ENCODE measurements around the gene CTR9. TPM values are rescaled to one million over a fixed set of nuclear protein-coding genes. Genes with fewer than 3 reads are reported as not detected.

Gene CTR9
- total and polyA plus RNA-seq, 2 of the 8 experiments (the other 6 are each of a cell fraction or from before 2014, with no cell fraction given), result 6.1 to 37.7 TPM

GRCh38 chr11:10803676-10804075 is 52.6 kb downstream of the CTR9 start:
- ChIA-PET POLR2A (ENCODE audit: partially characterized antibody) (interaction anchor here (0.8 to 28.5 kb wide), 16 partner anchors 7 to 96 kb away, joined by 3 to 595 read pairs (median 4); partner anchors contain the start of genes EIF4G2 and ZBED5), CTCF (ENCODE audit: partially characterized antibody) (interaction anchor here (1.0 to 3.7 kb wide), 5 partner anchors 8 to 128 kb away, joined by 3 to 19 read pairs (median 4); no protein-coding TSS in a partner anchor)
- Histone ChIP-seq H2AFZ (ENCODE audit: low read length) (no peak overlapping the region), H4K5ac (ENCODE audit: insufficient read length, low read depth, low read length) (no peak overlapping the region), H2BK20ac (ENCODE audit: low read length) (no peak overlapping the region), H3K18ac (ENCODE audit: extremely low read depth, low read length) (no peak overlapping the region), H3K36me3 (ENCODE audit: control insufficient read depth in 2 of 4, insufficient read depth in 4 of 4, low read length in 3 of 4) (peaks cover 76 to 91% (median 83%) of the 10 kb centered on the region in 4 experiments), H4K91ac (replicated peaks; ENCODE audit: insufficient read length, low read length) (no peak overlapping the region), H2BK15ac (ENCODE audit: low read length) (no peak overlapping the region), H3K27ac (ENCODE audit: low read depth, low read length) (no peak overlapping the region), H3K4me3 (ENCODE audit: extremely low read depth in 1 of 4, insufficient read depth in 2 of 4, low read depth in 3 of 4, low read length in 4 of 4) (no peak overlapping the region), H3K4me1 (replicated peaks in 1 of 4; ENCODE audit: control insufficient read depth in 3 of 4, insufficient read depth in 4 of 4, low read length in 3 of 4) (peaks cover 0 to 2% (median 0%) of the 10 kb centered on the region in 4 experiments; a peak in 2 of 7 replicates), H3K79me2 (ENCODE audit: control insufficient read depth in 1 of 2, insufficient read depth in 2 of 2, low read length in 2 of 2) (peaks cover 13 to 37% of the 10 kb centered on the region in 2 experiments), H3K56ac (replicated peaks; ENCODE audit: insufficient read length, low read depth, low read length) (no peak overlapping the region), H4K8ac (ENCODE audit: extremely low read depth, insufficient read depth, low read length) (no peak overlapping the region; the same call in 1 of the 2 replicates), H3K23ac (ENCODE audit: insufficient read length) (no peak overlapping the region), H2BK120ac (replicated peaks; ENCODE audit: low read depth, low read length) (no peak overlapping the region), H3K9me3 (ENCODE audit: insufficient read depth in 2 of 2, low read depth in 1 of 2, low read length in 1 of 2) (no peaks in the 10 kb centered on the region), H3K4me2 (ENCODE audit: insufficient read depth in 1 of 2, low read depth in 2 of 2, low read length in 2 of 2) (no peak overlapping the region), H3K79me1 (ENCODE audit: low read depth, low read length) (peaks cover 2% of the 10 kb centered on the region; the same call in 1 of the 2 replicates), H3K23me2 (ENCODE audit: low read depth, low read length) (peaks cover 2% of the 10 kb centered on the region), H3K14ac (ENCODE audit: insufficient read length) (no peak overlapping the region), H3K27me3 (replicated peaks in 1 of 4; ENCODE audit: control insufficient read depth in 3 of 4, extremely low read depth in 1 of 4, insufficient read depth in 3 of 4, low read length in 3 of 4) (no peaks in the 10 kb centered on the region), H3K9ac (replicated peaks in 1 of 4; ENCODE audit: extremely low read depth in 1 of 4, low read depth in 3 of 4, low read length in 3 of 4) (no peak overlapping the region), H2AK5ac (ENCODE audit: low read depth, low read length) (no peak overlapping the region), H2BK5ac (ENCODE audit: low read depth, low read length) (no peak overlapping the region), H3K4ac (replicated peaks; ENCODE audit: insufficient read length, low read depth, low read length) (no peak overlapping the region), H2BK12ac (ENCODE audit: low read depth, low read length) (no peak overlapping the region), H4K20me1 (replicated peaks in 1 of 2; ENCODE audit: control insufficient read depth in 1 of 2, insufficient read depth in 2 of 2, low read length in 2 of 2) (peaks cover 5 to 7% of the 10 kb centered on the region in 2 experiments)
- DNase-seq (ENCODE audit: low read depth in 1 of 2, low spot score in 2 of 2), result no peak
- WGBS, 2 experiments (ENCODE audit: extremely low coverage in 1 of 2, insufficient coverage in 1 of 2, insufficient read length in 1 of 2, insufficient replicate concordance in 2 of 2, low coverage in 1 of 2, low lambda C conversion rate in 2 of 2, missing lambda C conversion rate in 1 of 2), result 89% methylated on average over 6 of the region's 6 CpGs; no CpG with 5 or more reads in 1 of the 2 experiments
- FAIRE-seq, result no peak
- TF ChIP-seq TBP (IDR thresholded peaks at IDR 0.05; ENCODE audit: low read depth, low read length), result no peak
- no peak for TF ChIP-seq SP2 (IDR thresholded peaks at IDR 0.05; ENCODE audit: low read length)
- no peak for TF ChIP-seq RFX5 (IDR thresholded peaks at IDR 0.05; ENCODE audit: borderline replicate concordance, low read depth, low read length)

All from H1 (cell line).